Effector CD8-positive, alpha-beta T cell (primary cell): Measurements from ENCODE around the gene KRT15.
"Not testable (repeated sequence)": the region's sequence is repeated elsewhere in the genome, so short reads cannot be mapped to it uniquely, and the experiment has no call there.

Experiments
- DNase-seq: peaks from one replicate; lab custom pipeline; 2025; lab: John Stamatoyannopoulos, UW

Gene KRT15

GRCh38 chr17:41544491-41544892 is 25.8 kb upstream of the KRT15 start:
- no peak for DNase-seq

- not testable (repeated sequence) for DNase-seq
Observed at GRCh38 chr17:41542786-41543185, 24.1 kb upstream of the KRT15 start.

- DNase-seq, result no peak
Observed at GRCh38 chr17:41542357-41542756, 23.7 kb upstream of the KRT15 start.

- DNase-seq, result no peak
Observed at GRCh38 chr17:41540921-41541625, 22.4 kb upstream of the KRT15 start.

- no peak for DNase-seq
Observed at GRCh38 chr17:41539979-41540701, 21.4 kb upstream of the KRT15 start.

GRCh38 chr17:41539071-41539492 is 20.4 kb upstream of the KRT15 start:
- no peak for DNase-seq

- DNase-seq, result no peak
Observed at GRCh38 chr17:41538565-41538991, 19.9 kb upstream of the KRT15 start.

- no peak for DNase-seq
Observed at GRCh38 chr17:41537990-41538389, 19.3 kb upstream of the KRT15 start.

GRCh38 chr17:41537614-41537954 is 18.9 kb upstream of the KRT15 start:
- DNase-seq, result no peak

GRCh38 chr17:41536741-41537613 is 18.3 kb upstream of the KRT15 start:
- DNase-seq, result no peak

GRCh38 chr17:41535764-41536481 is 17.2 kb upstream of the KRT15 start:
- no peak for DNase-seq

- DNase-seq, result no peak
Observed at GRCh38 chr17:41534899-41535546, 16.3 kb upstream of the KRT15 start.

- DNase-seq, result no peak
Observed at GRCh38 chr17:41533613-41534012, 14.9 kb upstream of the KRT15 start.

- no peak for DNase-seq
Observed at GRCh38 chr17:41532947-41533570, 14.4 kb upstream of the KRT15 start.

GRCh38 chr17:41531993-41532392 is 13.3 kb upstream of the KRT15 start:
- DNase-seq, result no peak

- no peak for DNase-seq
Observed at GRCh38 chr17:41530062-41531048, 11.7 kb upstream of the KRT15 start.

- DNase-seq, result no peak
Observed at GRCh38 chr17:41529491-41529915, 10.8 kb upstream of the KRT15 start.

- DNase-seq, result no peak
Observed at GRCh38 chr17:41528959-41529353, 10.3 kb upstream of the KRT15 start.
